SK-N-SH (cell line): ENCODE results near the gene FOXL1. TPM values are rescaled to one million over a fixed set of nuclear protein-coding genes. Genes with fewer than 3 reads are reported as not detected.

ENCODE experiments used
- CTCF ChIA-PET: fragments of 300-600, 350-600 bp; formaldehyde crosslinking; extraction: SDS; loops from one replicate; lab custom pipeline; 2021; lab: Yijun Ruan, JAX
- POLR2A ChIA-PET: fragments of 350-600 bp; sonication (Branson Sonifier 250); formaldehyde crosslinking; extraction: SDS; loops from one replicate; lab custom pipeline; 2020; ENCODE audit warnings: antibody characterized with exemption, inconsistent platforms; lab: Yijun Ruan, JAX
- DNase-seq: peaks from one replicate; pipeline ENCODE4 v3.0.0; 2012
- H2AFZ ChIP-seq: fragments of 200-600 bp; sonication (generic); 2 replicates; pipeline ENCODE4 v1.8.1; 2016; ENCODE audit warnings: antibody characterized with exemption, mild to moderate bottlenecking, low read depth
- H3F3A ChIP-seq: fragments of 200-600 bp; sonication (generic); replicated peaks from 2 replicates; pipeline ENCODE3; 2016; ENCODE audit warnings: antibody characterized with exemption, mild to moderate bottlenecking; ENCODE audit not compliant: insufficient read depth
- H3K27ac ChIP-seq, 2 experiments: fragments of 200-500 bp in 1 of 2; fragments of 200-600 bp in 1 of 2; sonication (Bioruptor generic) in 1 of 2; sonication (generic), shearing (Covaris generic) in 1 of 2; 2 replicates each; pipeline versions ENCODE4 v1.5.1 to v1.6.1; 2014 to 2016; ENCODE audit warnings: low read depth in 2 of 2, inconsistent platforms in 1 of 2, low read length in 1 of 2, mild to moderate bottlenecking in 1 of 2, mixed read lengths in 1 of 2
- H3K27me3 ChIP-seq: fragments of 200-600 bp; sonication (generic), shearing (Covaris generic); 2 replicates; pipeline ENCODE4 v1.6.1; 2016; ENCODE audit warnings: mixed run types; ENCODE audit not compliant: insufficient read depth
- H3K36me3 ChIP-seq, 2 experiments: fragments of 200-500 bp in 1 of 2; fragments of 200-600 bp in 1 of 2; sonication (Bioruptor generic) in 1 of 2; sonication (generic) in 1 of 2; replicated peaks in 1 of 2; 2 replicates each; pipeline versions ENCODE3 to v1.5.1; 2014 to 2016; ENCODE audit warnings: low read length in 1 of 2, mild to moderate bottlenecking in 1 of 2; ENCODE audit not compliant: insufficient read depth in 2 of 2, control insufficient read depth in 1 of 2
- H3K4me1 ChIP-seq, 2 experiments: fragments of 200-500 bp in 1 of 2; fragments of 200-600 bp in 1 of 2; sonication (Bioruptor generic) in 1 of 2; sonication (generic), shearing (Covaris generic) in 1 of 2; 2 replicates each; pipeline versions ENCODE4 v1.5.1 to v1.6.1; 2014 to 2016; ENCODE audit warnings: low read depth in 1 of 2, low read length in 1 of 2, mixed run types in 1 of 2; ENCODE audit not compliant: insufficient read depth in 2 of 2, control insufficient read depth in 1 of 2
- H3K4me2 ChIP-seq: fragments of 200-600 bp; sonication (generic), shearing (Covaris generic); 2 replicates; pipeline ENCODE4 v1.6.1; 2017; ENCODE audit warnings: mixed run types
- H3K4me3 ChIP-seq, 2 experiments: fragments of 200-500 bp in 1 of 2; fragments of 200-600 bp in 1 of 2; sonication (Bioruptor generic) in 1 of 2; sonication (generic), shearing (Covaris generic) in 1 of 2; 2 replicates each; pipeline versions ENCODE4 v1.5.1 to v1.8.1; 2014 to 2016; ENCODE audit warnings: low read depth in 2 of 2, inconsistent platforms in 1 of 2, low read length in 1 of 2, mild to moderate bottlenecking in 1 of 2, mixed read lengths in 1 of 2, moderate library complexity in 1 of 2
- H3K79me2 ChIP-seq: fragments of 200-600 bp; sonication (generic); 2 replicates; pipeline ENCODE4 v1.8.1; 2017; ENCODE audit warnings: mild to moderate bottlenecking; ENCODE audit not compliant: insufficient read depth
- H3K9ac ChIP-seq: fragments of 200-600 bp; sonication (generic); 2 replicates; pipeline ENCODE4 v1.6.1; 2017; ENCODE audit warnings: mixed run types
- H3K9me2 ChIP-seq: fragments of 200-600 bp; sonication (generic); 2 replicates; pipeline ENCODE4 v1.6.1; 2017; ENCODE audit warnings: mixed run types
- H3K9me3 ChIP-seq: fragments of 200-600 bp; sonication (generic); 2 replicates; pipeline ENCODE4 v1.6.1; 2017; ENCODE audit warnings: mixed run types, mild to moderate bottlenecking, moderate library complexity
- H4K20me1 ChIP-seq: fragments of 200-600 bp; sonication (generic); 2 replicates; pipeline ENCODE4 v1.6.1; 2017; ENCODE audit warnings: mild to moderate bottlenecking, mixed run types; ENCODE audit not compliant: insufficient read depth
- CHD2 ChIP-seq: fragments of 150-350 bp; IDR thresholded peaks from 2 replicates; pipeline ENCODE4 v1.6.1; 2018; ENCODE audit warnings: low read length; ENCODE audit not compliant: partially characterized antibody
- ELF1 ChIP-seq: IDR thresholded peaks from 2 replicates; pipeline ENCODE4 v1.4.0; 2012
- EZH2phosphoT487 ChIP-seq: fragments of 200-600 bp; sonication (generic); IDR thresholded peaks from 2 replicates; pipeline ENCODE4 v1.6.1; 2017; ENCODE audit warnings: low read depth, mixed run types, mild to moderate bottlenecking, antibody characterized with exemption, moderate library complexity, borderline replicate concordance
- FOXM1 ChIP-seq: IDR thresholded peaks from 2 replicates; pipeline ENCODE4 v1.4.0; 2012; ENCODE audit warnings: low read depth, mild to moderate bottlenecking
- GABPA ChIP-seq: IDR thresholded peaks from 2 replicates; pipeline ENCODE4 v1.4.0; 2012; ENCODE audit warnings: low read depth, mild to moderate bottlenecking
- MEF2A ChIP-seq: IDR thresholded peaks from 2 replicates; pipeline ENCODE4 v1.4.0; 2012; ENCODE audit warnings: low read depth, borderline replicate concordance
- POLR2AphosphoS5 ChIP-seq: IDR thresholded peaks from 2 replicates; pipeline ENCODE4 v1.6.1; 2012; ENCODE audit warnings: low read depth, low read length
- RAD21 ChIP-seq: IDR thresholded peaks from 2 replicates; pipeline ENCODE4 v1.6.1; 2012; ENCODE audit warnings: mild to moderate bottlenecking, low read length
- RCOR1 ChIP-seq: fragments of 150-350 bp; IDR thresholded peaks from 2 replicates; pipeline ENCODE4 v1.6.1; 2017; ENCODE audit warnings: antibody characterized with exemption, low read length
- SIN3A ChIP-seq: IDR thresholded peaks from 2 replicates; pipeline ENCODE4 v1.6.1; 2012; ENCODE audit warnings: low read depth, mild to moderate bottlenecking, low read length, moderate library complexity, borderline replicate concordance
- SMC3 ChIP-seq: IDR thresholded peaks from 2 replicates; pipeline ENCODE4 v1.6.1; 2012; ENCODE audit warnings: low read depth, low read length, improper control_type of control experiment
- TAF1 ChIP-seq: IDR thresholded peaks from 2 replicates; pipeline ENCODE4 v1.6.1; 2012; ENCODE audit warnings: low read depth, mild to moderate bottlenecking, low read length, moderate library complexity, borderline replicate concordance
- TCF12 ChIP-seq: IDR thresholded peaks from 2 replicates; pipeline ENCODE4 v1.4.0; 2012
- USF2 ChIP-seq: fragments of 150-350 bp; IDR thresholded peaks from 2 replicates; pipeline ENCODE4 v1.6.1; 2017; ENCODE audit warnings: antibody characterized with exemption, low read length, low read depth, borderline replicate concordance
- YY1 ChIP-seq: IDR thresholded peaks from 2 replicates; pipeline ENCODE4 v1.4.0; 2012; ENCODE audit warnings: low read depth, mild to moderate bottlenecking
- WGBS: methylation state at CpG from one replicate; pipeline ENCODE4 v1.1.6; 2017; ENCODE audit warnings: low lambda C conversion rate; 5-methylcytosine and 5-hydroxymethylcytosine counted together
- polyA plus RNA-seq, 3 experiments: library from polyadenylated mRNA; depleted of rRNA; stranded (reverse); fragments of >200 nt; gene quantifications; 2 replicates each; pipeline ENCODE4 v1.2.3, GENCODE V29; 2012
- TF ChIP-seq, protein P1 (sequence below): fragments of 200-600 bp; sonication (generic); IDR thresholded peaks from 2 replicates; pipeline ENCODE4 v1.6.1; 2017; ENCODE audit warnings: antibody characterized with exemption, mild to moderate bottlenecking, moderate library complexity
- TF ChIP-seq, protein P2 (sequence below): IDR thresholded peaks from 2 replicates; pipeline ENCODE4; 2012
- TF ChIP-seq, protein P3 (sequence below): IDR thresholded peaks from 2 replicates; pipeline ENCODE4 v1.4.0; 2012; ENCODE audit warnings: low read depth, borderline replicate concordance

Gene FOXL1
- polyA plus RNA-seq, 1 of the 3 experiments (the other 2 are of a cell fraction) = 2.5 TPM

DNA sequence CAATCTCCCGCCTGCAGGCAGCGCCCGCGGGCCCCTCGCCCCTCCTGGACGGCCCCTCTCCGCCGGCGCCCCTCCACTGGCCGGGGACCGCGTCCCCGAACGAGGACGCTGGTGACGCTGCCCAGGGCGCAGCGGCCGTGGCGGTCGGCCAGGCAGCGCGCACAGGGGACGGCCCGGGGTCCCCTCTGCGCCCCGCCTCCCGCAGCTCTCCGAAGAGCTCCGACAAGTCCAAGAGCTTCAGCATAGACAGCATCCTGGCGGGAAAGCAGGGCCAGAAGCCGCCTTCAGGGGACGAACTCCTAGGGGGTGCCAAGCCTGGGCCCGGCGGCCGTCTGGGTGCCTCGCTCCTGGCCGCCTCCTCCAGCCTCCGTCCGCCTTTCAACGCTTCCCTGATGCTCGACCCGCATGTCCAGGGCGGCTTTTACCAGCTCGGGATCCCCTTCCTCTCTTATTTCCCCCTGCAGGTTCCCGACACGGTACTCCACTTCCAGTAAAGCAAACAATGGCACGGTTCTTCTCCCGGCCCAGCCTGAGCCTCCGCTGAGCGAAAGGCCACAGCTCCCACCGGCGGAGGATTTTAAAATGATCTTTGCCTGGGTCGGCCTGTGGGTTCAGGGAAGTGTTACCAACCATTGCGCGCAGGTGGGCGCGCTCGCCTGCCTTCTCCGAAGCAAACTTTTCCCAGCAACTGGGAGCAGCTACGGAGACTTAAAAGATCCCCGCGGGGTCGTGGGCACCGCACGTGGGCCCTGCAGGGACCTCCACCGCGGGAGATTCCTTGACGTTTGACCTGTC is 1.1 kb downstream of the FOXL1 start:
- Histone ChIP-seq H4K20me1 (no peaks in the 10 kb centered on the region), H3K4me1 (peaks cover 0 to 24% of the 10 kb centered on the region in 2 experiments; a peak in 2 of 4 replicates), H3F3A (peaks cover 45% of the 10 kb centered on the region), H3K27ac (peak overlapping the region in 1 of 2 experiments; percentile 96; a peak in 2 of 4 replicates), H3K9me2 (no peaks in the 10 kb centered on the region), H3K27me3 (no peaks in the 10 kb centered on the region), H3K9ac (peak overlapping the region; percentile 83), H3K4me3 (peak overlapping the region in 1 of 2 experiments; percentile 20; a peak in 1 of 4 replicates), H3K9me3 (no peaks in the 10 kb centered on the region), H3K79me2 (peaks cover 89% of the 10 kb centered on the region), H3K4me2 (peak overlapping the region; percentile 60), H3K36me3 (no peaks in the 10 kb centered on the region), H2AFZ (no peak overlapping the region)
- POLR2A ChIA-PET = no interaction called here
- TF ChIP-seq, protein P1, sequence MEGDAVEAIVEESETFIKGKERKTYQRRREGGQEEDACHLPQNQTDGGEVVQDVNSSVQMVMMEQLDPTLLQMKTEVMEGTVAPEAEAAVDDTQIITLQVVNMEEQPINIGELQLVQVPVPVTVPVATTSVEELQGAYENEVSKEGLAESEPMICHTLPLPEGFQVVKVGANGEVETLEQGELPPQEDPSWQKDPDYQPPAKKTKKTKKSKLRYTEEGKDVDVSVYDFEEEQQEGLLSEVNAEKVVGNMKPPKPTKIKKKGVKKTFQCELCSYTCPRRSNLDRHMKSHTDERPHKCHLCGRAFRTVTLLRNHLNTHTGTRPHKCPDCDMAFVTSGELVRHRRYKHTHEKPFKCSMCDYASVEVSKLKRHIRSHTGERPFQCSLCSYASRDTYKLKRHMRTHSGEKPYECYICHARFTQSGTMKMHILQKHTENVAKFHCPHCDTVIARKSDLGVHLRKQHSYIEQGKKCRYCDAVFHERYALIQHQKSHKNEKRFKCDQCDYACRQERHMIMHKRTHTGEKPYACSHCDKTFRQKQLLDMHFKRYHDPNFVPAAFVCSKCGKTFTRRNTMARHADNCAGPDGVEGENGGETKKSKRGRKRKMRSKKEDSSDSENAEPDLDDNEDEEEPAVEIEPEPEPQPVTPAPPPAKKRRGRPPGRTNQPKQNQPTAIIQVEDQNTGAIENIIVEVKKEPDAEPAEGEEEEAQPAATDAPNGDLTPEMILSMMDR = no peak
- TF ChIP-seq CHD2 (no peak), POLR2AphosphoS5 (no peak), YY1 (no peak), TCF12 (no peak), TAF1 (no peak), ELF1 (no peak), GABPA (no peak), RAD21 (no peak), SMC3 (no peak), FOXM1 (no peak), SIN3A (no peak), USF2 (no peak), RCOR1 (no peak), EZH2phosphoT487 (no peak), MEF2A (no peak)
- TF ChIP-seq, protein P2, sequence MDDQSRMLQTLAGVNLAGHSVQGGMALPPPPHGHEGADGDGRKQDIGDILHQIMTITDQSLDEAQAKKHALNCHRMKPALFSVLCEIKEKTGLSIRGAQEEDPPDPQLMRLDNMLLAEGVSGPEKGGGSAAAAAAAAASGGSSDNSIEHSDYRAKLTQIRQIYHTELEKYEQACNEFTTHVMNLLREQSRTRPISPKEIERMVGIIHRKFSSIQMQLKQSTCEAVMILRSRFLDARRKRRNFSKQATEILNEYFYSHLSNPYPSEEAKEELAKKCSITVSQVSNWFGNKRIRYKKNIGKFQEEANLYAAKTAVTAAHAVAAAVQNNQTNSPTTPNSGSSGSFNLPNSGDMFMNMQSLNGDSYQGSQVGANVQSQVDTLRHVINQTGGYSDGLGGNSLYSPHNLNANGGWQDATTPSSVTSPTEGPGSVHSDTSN = no peak
- TF ChIP-seq, protein P3, sequence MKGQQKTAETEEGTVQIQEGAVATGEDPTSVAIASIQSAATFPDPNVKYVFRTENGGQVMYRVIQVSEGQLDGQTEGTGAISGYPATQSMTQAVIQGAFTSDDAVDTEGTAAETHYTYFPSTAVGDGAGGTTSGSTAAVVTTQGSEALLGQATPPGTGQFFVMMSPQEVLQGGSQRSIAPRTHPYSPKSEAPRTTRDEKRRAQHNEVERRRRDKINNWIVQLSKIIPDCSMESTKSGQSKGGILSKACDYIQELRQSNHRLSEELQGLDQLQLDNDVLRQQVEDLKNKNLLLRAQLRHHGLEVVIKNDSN = no peak
- CTCF ChIA-PET = interaction anchor here (0.7 kb wide), 1 partner anchor 624 kb away, joined by 3 read pairs; no protein-coding TSS in a partner anchor
- DNase-seq = no peak
- 44% methylated on average over 33 of the region's 69 CpGs for WGBS
